GM13976 (cell line): ENCODE measurements around the gene CMBL.
"Not testable (repeated sequence)": the region's sequence is repeated elsewhere in the genome, so short reads cannot be mapped to it uniquely, and the experiment has no call there.

Source experiments
- DNase-seq: peaks from one replicate; pipeline ENCODE4 v3.0.0; 2012; ENCODE audit warnings: low spot score
- CTCF ChIP-seq: IDR thresholded peaks from 2 replicates; pipeline ENCODE4 v1.5.1; 2012; ENCODE audit warnings: borderline replicate concordance, mild to moderate bottlenecking; ENCODE audit not compliant: insufficient read depth; ENCODE audit errors: extremely low read depth, missing control alignments, control extremely low read depth
- in situ Hi-C: fragments of 300-500 bp; cut with MboI; formaldehyde crosslinking; loops from one replicate; pipeline ENCODE4 v1.12.0; 2022; ENCODE audit warnings: low sequenced_read_pairs, mixed read lengths, inconsistent platforms; ENCODE audit not compliant: unreplicated experiment

Gene CMBL

GRCh38 chr5:10248378-10249260 is 59.1 kb downstream of the CMBL start:
- in situ Hi-C loops = no loop called here
- DNase-seq = no peak
- no peak for TF ChIP-seq CTCF

DNA sequence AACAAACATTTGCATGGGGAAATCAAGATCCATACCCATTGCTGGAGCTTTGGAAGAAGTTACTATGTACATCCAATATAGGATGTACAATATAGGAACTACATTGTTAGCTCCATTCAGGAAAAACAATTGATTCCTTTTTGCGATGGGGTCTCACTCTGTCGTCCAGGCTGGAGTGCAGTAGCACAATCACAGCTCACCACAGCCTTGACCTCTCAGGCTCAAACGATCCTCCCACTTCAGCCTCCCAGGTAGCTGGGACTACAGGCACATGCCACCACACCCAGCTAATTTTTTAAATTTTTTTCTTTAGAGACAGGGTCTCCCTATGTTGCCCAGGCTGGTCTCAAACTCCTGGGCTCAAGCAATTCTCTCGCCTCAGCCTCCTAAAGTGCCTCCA is 60.5 kb downstream of the CMBL start:
- DNase-seq, in situ Hi-C loops: not testable (repeated sequence)

DNA sequence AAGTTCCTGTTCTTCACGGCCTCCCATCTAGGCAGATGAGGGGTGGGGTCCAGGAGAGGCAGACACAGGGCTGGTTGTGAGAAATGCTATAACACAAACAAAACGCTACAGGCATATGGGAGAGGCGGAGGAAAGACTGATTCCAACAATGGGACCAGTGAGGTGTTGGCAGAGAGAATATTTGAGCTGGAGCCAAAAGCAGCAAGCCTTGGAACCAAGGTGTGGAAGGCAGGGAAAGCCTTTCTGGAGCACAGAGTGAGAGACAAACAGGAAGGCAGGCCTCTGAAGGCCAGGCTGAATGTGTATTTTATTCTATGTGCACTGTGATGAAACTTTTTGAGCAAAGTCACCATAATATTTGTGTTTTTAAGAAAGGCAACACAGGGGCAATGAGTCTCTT is 60.9 kb downstream of the CMBL start:
- in situ Hi-C loops = no loop called here
- no peak for DNase-seq
- TF ChIP-seq CTCF = no peak

DNA sequence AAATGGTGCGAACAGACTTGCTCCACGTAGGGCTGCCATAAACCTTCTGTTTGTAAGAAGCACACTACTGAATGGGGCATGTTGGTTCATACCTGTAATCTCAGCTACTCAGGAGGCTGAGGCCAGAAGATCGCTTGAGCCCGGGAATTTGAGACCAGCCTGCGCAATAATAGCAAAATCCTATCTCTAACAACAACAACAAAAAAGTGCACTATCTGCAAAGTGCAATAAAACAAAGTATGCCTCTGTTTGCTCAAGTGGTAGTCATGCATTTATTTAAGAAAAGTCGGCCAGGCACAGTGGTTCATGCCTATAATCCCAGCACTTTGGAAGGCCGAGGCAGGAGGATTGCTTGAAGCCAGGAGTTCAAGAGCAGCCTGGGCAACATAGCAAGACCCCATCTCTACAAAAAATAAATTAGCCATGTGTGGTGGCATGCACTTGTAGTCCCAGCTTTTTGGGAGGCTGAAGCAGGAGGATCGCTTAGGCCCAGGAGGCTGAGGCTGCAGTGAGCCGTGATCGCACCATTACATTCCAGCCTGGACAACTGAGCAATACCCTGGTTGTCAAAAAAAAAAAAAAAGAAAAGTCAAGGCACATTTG is 63.3 kb downstream of the CMBL start:
- in situ Hi-C loops = no loop called here
- no peak for TF ChIP-seq CTCF
- DNase-seq = no peak

GRCh38 chr5:10243660-10244240 is 64.0 kb downstream of the CMBL start:
- no peak for TF ChIP-seq CTCF
- no peak for DNase-seq
- in situ Hi-C loops = no loop called here

DNA sequence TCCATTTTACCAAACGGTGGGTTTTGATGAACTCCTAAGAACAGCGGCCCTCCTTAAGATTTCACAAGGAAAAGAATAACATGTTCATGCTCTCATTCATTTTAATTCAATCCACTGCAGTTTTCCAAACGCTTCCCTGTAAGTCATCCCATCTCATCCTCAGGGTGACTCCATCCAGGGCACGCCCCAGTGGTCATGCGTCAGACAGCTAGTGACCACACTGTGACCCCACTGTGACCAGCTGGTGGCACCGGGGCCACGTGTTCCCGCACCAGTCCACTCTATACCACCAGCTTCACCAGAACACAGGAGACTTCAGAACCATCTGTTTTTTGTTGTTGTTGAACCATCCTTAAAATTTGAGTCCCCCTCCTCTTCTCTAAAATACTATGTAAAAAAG is 72.4 kb downstream of the CMBL start:
- TF ChIP-seq CTCF = no peak
- DNase-seq = no peak

DNA sequence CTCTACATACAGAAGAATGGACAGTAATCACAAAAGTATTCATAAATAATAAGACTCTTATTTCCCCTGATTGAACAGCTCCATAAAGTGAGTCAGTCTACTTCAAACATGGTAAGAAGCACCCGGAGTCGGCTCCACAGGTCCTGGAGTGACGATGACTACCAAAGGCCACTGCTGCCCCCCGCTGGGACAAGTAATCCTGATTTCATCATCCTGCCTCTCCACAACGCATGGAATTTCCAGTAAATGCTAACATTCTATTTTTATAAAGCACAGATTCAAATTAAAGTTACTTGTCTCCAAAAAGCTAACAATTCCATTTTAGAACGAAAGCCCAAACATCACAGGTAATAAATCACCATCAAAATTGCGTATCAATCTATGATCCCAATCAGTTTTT is 74.2 kb downstream of the CMBL start:
- no peak for DNase-seq

More for the DNA sequence above, 72.4 kb downstream of the CMBL start:
- in situ Hi-C loops = no loop called here

More for the DNA sequence above, 74.2 kb downstream of the CMBL start:
- TF ChIP-seq CTCF = no peak
- in situ Hi-C loops = no loop called here
